Right lobe of liver (tissue), 6 donors: Measurements from ENCODE around the gene LMBRD1. TPM values are rescaled to one million over a fixed set of nuclear protein-coding genes. Genes with fewer than 3 reads are reported as not detected.

Experiments
- ATAC-seq, 4 donors: fragments of 200-7000 bp; cut with Tn5 transposase; one replicate each; pipeline ENCODE4 v1.9.1; 2020; ENCODE audit warnings: mild to moderate bottlenecking in 4 of 4, moderate library complexity in 4 of 4
- DNase-seq, 3 donors: peaks; one replicate each; pipeline ENCODE4 v3.0.0-alpha.2; 2020
- H3K27ac ChIP-seq, 3 donors: fragments of 200-600 bp; one replicate each; pipeline ENCODE4 v1.8.0; 2022
- H3K27me3 ChIP-seq, 2 donors: fragments of 200-600 bp; one replicate each; pipeline ENCODE4 v1.8.0; 2022
- H3K36me3 ChIP-seq, 4 donors: fragments of 200-600 bp; sonication (generic) in 1 of 4; one replicate each; pipeline versions ENCODE4 v1.5.1 to v1.8.0; 2017 to 2022; ENCODE audit warnings: control low read depth in 1 of 4
- H3K4me1 ChIP-seq, 4 donors: fragments of 200-600 bp; sonication (generic) in 1 of 4; one replicate each; pipeline versions ENCODE4 v1.5.1 to v1.8.0; 2017 to 2022; ENCODE audit warnings: control low read depth in 1 of 4
- H3K4me3 ChIP-seq, 3 donors: fragments of 200-600 bp; one replicate each; pipeline ENCODE4 v1.8.0; 2022
- H3K9me3 ChIP-seq, 4 donors: fragments of 200-600 bp; sonication (generic) in 1 of 4; one replicate each; pipeline versions ENCODE4 v1.5.1 to v1.8.0; 2017 to 2022; ENCODE audit warnings: control low read depth in 1 of 4
- POLR2A ChIP-seq: fragments of 450-650 bp; IDR thresholded peaks from one replicate; pipeline ENCODE4 v1.6.1; 2017; ENCODE audit warnings: antibody characterized with exemption, mild to moderate bottlenecking
- WGBS: methylation state at CpG from one replicate; pipeline ENCODE4 v1.1.6; 2018; ENCODE audit warnings: low coverage, low lambda C conversion rate; ENCODE audit not compliant: insufficient coverage; ENCODE audit errors: missing lambda C conversion rate; 5-methylcytosine and 5-hydroxymethylcytosine counted together
- intact Hi-C, 2 donors: fragments of 100-400 bp; cut with DNase I; formaldehyde crosslinking; loops; one replicate each; pipeline versions ENCODE4 v1.11.2 to v1.14.1; 2022
- total RNA-seq, 6 experiments: library from RNA; depleted of rRNA in 2 of 6; stranded (reverse); fragments of >200 nt in 2 of 6; fragmentation: NEBNext Ultra II Directional in 3 of 6; extraction: Animal tissue kit (Norgen Biotek cat#: 25700) in 3 of 6; gene quantifications; one replicate each; pipeline versions ENCODE4 v1.1.0 to v1.2.4, GENCODE V29; 2016 to 2023
- TF ChIP-seq, protein P1 (sequence below), 4 donors: fragments of 200-600 bp in 3 of 4; fragments of 450-650 bp in 1 of 4; IDR thresholded peaks; one replicate each; pipeline versions ENCODE4 v1.5.1 to v1.8.0; 2016 to 2022; ENCODE audit warnings: antibody characterized with exemption in 4 of 4, mild to moderate bottlenecking in 2 of 4
- donor health status: DM: no; HTN: yes; CAD: no.
- donor health status: DM: no; HTN: no; CAD: no.
- donor health status: DM: no; HTN: no; CAD: no.
- donor health status: DM: no; HTN: yes; CAD: no.
- donor health status: DM: no; HTN: yes; CAD: no.

Gene LMBRD1
- total RNA-seq, 6 experiments from 2014 or later, result 37.9 to 57.7 (median 50.2) TPM

DNA sequence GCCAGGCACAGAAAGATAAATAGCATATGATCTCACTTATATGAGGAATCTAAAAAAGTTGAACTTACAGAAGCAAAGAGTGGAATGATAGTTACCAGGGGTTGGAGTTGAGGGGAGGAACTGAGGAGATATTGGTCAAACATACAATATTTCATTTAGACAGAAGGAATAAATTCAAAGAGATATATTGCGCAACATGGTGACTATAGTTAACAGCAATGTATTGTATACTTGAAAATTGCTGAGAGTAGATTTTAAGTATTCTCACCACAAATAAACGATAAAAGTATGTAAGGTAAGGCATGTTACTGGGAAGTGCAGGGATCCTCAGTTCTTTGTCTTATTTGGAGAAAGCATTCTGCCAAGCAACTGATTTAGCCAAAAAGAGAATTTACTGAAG is 171.9 kb downstream of the LMBRD1 start:
- WGBS, result 54% methylated on average over 2 of the region's 2 CpGs

More for the DNA sequence above, 171.9 kb downstream of the LMBRD1 start:
- H3K4me1 ChIP-seq, result no peaks in the 10 kb centered on the region
- no peak for TF ChIP-seq POLR2A
- TF ChIP-seq, protein P1, sequence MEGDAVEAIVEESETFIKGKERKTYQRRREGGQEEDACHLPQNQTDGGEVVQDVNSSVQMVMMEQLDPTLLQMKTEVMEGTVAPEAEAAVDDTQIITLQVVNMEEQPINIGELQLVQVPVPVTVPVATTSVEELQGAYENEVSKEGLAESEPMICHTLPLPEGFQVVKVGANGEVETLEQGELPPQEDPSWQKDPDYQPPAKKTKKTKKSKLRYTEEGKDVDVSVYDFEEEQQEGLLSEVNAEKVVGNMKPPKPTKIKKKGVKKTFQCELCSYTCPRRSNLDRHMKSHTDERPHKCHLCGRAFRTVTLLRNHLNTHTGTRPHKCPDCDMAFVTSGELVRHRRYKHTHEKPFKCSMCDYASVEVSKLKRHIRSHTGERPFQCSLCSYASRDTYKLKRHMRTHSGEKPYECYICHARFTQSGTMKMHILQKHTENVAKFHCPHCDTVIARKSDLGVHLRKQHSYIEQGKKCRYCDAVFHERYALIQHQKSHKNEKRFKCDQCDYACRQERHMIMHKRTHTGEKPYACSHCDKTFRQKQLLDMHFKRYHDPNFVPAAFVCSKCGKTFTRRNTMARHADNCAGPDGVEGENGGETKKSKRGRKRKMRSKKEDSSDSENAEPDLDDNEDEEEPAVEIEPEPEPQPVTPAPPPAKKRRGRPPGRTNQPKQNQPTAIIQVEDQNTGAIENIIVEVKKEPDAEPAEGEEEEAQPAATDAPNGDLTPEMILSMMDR (IDR thresholded peaks at IDR 0.05), result no peak
- no peak overlapping the region for H3K27ac ChIP-seq
- no peaks in the 10 kb centered on the region for H3K27me3 ChIP-seq
- H3K4me3 ChIP-seq, result no peak overlapping the region
- intact Hi-C loops, result no loop called here
- ATAC-seq (no peak), DNase-seq (no peak)
- no peaks in the 10 kb centered on the region for H3K36me3 ChIP-seq
- H3K9me3 ChIP-seq, result no peaks in the 10 kb centered on the region

Other genes with a start within 250 kb of the LMBRD1 start
- gene COL19A1, start 69.5 kb upstream of the LMBRD1 start, total RNA-seq, result under 1 TPM in 4 of 6 experiments, not detected in 2; 0.18 to 0.39 (median 0.27) TPM